GM12801 (cell line): Measurements from ENCODE around the gene XPO1.

Source experiments
- TF ChIP-seq, protein P1 (sequence below): IDR thresholded peaks from one replicate; pipeline ENCODE4 v1.5.1; 2011; ENCODE audit warnings: control low read depth; ENCODE audit not compliant: insufficient read length; ENCODE audit errors: extremely low read depth

The XPO1 gene

DNA sequence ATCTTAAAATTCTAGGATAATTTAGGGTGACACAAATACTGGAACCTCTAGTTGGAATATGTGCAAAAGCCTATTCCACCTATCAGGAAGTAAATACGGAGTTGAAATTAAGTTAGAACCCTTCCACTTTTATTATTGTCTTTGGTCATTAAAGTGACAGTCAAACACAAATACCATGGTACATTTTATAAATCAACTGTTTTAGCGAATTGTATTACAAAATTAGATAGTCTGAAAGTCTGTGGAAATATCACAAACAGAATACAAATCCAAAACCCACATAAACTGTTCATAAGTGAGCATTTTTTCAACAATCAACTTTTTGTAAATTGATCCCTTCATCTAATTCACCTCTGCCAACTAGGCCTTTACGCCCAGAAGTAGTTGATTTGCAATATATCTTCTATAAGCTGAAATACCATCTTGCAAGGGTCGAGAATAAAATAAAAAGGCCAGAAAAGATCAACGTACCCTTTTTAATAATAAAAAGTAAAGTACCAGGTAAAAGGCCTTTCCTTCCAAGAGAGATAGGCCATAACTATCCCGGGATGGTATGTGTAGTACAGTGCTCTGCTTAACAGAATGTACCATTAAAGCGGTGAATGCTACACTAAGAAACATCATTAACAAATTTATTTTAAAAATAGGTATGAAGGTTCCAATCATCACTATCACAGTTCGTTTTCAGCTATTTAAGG, 68.6 kb downstream of the XPO1 start:
- TF ChIP-seq, protein P1, sequence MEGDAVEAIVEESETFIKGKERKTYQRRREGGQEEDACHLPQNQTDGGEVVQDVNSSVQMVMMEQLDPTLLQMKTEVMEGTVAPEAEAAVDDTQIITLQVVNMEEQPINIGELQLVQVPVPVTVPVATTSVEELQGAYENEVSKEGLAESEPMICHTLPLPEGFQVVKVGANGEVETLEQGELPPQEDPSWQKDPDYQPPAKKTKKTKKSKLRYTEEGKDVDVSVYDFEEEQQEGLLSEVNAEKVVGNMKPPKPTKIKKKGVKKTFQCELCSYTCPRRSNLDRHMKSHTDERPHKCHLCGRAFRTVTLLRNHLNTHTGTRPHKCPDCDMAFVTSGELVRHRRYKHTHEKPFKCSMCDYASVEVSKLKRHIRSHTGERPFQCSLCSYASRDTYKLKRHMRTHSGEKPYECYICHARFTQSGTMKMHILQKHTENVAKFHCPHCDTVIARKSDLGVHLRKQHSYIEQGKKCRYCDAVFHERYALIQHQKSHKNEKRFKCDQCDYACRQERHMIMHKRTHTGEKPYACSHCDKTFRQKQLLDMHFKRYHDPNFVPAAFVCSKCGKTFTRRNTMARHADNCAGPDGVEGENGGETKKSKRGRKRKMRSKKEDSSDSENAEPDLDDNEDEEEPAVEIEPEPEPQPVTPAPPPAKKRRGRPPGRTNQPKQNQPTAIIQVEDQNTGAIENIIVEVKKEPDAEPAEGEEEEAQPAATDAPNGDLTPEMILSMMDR: no peak

DNA sequence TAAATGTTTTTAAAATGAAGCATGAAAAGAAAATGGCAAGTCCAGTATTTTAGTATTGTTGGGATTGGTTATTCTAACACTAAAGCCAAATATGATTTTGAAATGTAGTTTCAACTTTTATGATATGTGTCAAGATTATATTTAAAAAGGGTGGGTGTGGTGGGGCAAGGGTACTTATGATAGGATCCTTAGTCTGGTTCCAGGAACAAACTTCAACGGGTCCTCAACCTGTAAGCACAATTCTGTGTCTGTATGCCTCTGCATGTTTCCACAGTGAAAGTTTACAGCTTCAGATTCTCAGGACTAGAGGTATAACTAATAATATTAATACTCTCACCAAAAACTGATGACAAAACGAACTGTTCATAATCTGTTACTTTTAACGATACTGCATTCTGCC, 73.1 kb downstream of the XPO1 start:
- TF ChIP-seq, protein P1: no peak

DNA sequence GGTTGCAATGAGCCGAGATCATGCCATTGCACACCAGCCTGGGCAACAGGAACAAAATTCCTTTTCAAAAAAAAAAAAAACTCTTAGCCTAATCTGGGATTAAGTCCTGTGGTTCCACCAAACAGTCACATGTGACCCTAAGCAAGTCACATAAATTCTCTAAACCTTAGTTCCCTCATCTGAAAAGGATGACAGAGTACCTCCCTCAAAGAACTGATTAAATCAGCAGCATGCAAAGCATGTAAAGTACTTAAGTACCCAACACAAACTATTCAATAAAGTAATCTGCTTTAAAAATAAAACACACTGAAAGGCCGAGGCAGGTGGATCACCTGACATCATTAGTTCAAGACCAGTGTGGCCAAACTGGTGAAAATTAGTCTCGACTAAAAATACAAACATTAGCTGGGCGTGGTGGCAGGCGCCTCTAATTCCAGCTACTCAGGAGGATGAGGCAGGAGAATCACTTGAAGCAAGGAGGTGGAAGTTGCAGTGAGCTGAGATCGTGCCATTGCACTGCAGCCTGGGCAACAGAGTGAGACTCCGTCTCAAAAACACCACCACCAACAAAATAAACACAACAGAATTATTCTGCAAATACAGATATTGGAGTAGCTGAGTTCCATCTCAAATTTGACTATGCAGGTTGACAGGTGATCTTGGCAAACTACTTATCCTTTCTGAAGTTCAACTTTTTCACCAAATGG, 74.2 kb downstream of the XPO1 start:
- TF ChIP-seq, protein P1: no peak

DNA sequence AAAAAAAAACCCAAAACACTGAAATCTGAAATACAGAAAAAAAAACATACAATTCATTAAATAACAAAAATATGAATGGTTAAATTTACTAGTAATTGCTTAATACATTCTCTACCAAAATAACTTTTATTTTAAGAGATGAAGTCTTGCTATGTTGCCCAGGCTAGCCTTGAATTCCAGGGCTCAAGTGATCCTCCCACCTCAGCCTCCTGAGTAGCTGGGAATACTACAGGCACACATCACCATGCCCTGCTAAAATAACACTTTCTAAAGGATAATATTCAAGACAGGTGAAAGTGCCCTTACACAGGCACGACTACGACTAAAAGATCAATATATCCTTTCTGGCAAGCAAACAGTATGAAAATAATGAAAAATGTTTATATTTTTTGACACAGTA, 76.8 kb downstream of the XPO1 start:
- TF ChIP-seq, protein P1: no peak

DNA sequence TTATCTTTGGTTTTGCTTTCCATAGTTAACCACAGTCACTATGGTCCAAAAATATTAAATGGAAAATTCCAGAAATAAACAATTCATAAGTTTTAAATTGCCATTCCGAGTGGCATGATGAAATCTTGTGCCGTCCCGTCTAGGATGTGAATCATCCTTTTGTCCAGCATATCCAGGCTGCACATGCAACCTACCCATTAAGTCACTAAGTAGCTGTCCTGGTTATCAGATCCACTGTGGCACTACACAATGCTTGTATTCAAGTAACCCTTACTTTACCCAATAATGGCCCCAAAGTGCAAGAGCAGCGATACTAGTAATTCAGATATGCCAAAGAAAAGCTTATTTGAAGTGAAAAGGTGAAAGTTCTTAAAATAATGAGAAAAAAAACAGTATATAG, 78.0 kb downstream of the XPO1 start:
- TF ChIP-seq, protein P1: no peak

DNA sequence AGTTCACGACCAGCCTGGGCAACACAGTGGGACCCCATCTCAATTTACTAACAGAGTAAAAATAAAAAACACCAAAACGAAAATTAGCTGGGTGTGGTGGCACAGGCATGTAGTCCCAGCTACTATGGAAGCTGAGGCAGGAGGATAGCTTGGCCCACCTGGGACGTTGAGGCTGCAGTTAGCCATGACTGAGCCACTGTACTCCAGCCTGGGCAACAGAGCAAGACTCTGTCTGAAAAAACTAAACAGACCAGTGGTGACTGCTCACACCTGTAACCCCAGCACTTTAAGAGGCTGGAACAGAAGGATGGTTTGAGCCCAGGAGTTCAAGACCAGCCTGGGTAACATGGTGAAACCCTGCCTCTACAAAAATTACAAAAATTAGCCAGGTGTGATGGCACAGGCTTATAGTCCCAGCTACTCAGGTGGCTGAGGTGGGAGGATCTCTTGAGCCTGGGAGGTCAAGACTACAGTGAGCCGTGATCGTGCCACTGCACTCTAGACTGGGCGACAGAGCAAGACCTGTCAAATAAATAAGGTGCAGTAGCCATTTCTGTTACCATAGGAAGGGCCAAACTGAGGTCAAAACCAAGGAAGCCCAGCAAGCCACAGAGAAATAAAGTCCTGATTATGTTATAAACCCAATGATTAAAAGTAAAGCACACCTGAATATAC, 81.3 kb downstream of the XPO1 start:
- TF ChIP-seq, protein P1: no peak

DNA sequence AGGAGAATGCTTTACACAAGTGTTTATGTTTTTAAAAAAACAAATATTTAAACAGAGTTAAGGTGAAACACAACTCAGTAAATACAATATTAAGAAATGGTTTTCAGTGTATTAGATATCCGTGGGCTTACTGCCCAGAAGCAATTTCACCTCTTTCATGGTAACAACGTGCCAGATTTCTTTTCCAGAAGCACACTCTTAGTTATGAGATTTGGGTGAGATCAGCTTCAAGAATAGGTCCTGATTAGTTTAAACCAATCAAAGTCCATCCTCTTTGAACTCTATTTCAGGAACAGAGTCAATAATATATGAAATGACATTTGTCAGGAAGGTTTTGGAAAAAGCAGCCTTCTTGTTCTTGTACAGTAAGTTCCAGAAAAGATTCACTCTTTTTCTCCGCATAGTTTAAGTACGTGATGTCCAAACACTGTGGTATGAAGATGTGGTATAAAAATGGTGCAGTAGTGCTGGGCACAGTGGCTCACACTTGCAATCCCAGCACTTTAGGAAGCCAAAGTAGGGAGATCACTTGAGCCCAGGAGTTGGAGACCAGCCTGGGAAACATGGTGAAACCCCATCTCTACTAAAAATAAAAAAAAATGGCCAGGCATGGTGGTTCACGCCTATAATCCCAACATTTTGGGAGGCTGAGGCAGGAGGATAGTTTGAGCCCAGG, 81.9 kb downstream of the XPO1 start:
- TF ChIP-seq, protein P1: no peak
